Liver (tissue), 3 donors: ENCODE measurements around the gene MAPRE3.

Experiments
- TAF1 ChIP-seq: conservative IDR thresholded peaks from 2 replicates; pipeline ENCODE4 v1.6.1; 2016; ENCODE audit warnings: antibody characterized with exemption, mild to moderate bottlenecking
- TF ChIP-seq, protein P1 (sequence below): fragments of 150-350 bp; IDR thresholded peaks from 2 replicates; pipeline ENCODE4 v1.5.1; 2017; ENCODE audit warnings: improper control_type of control experiment, low read depth, low read length; ENCODE audit not compliant: missing input control
- donor health status: healthy.
- donor health status: healthy.

GRCh38 chr2:27018142-27018541 is 47.7 kb downstream of the MAPRE3 start:
- TF ChIP-seq TAF1 = no peak
- TF ChIP-seq, protein P1, sequence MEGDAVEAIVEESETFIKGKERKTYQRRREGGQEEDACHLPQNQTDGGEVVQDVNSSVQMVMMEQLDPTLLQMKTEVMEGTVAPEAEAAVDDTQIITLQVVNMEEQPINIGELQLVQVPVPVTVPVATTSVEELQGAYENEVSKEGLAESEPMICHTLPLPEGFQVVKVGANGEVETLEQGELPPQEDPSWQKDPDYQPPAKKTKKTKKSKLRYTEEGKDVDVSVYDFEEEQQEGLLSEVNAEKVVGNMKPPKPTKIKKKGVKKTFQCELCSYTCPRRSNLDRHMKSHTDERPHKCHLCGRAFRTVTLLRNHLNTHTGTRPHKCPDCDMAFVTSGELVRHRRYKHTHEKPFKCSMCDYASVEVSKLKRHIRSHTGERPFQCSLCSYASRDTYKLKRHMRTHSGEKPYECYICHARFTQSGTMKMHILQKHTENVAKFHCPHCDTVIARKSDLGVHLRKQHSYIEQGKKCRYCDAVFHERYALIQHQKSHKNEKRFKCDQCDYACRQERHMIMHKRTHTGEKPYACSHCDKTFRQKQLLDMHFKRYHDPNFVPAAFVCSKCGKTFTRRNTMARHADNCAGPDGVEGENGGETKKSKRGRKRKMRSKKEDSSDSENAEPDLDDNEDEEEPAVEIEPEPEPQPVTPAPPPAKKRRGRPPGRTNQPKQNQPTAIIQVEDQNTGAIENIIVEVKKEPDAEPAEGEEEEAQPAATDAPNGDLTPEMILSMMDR = no peak
